Activated CD8-positive, alpha-beta memory T cell treated with anti-CD3 and anti-CD28 coated beads, Interleukin-2, amount 50 U/mL, for 1 hour (primary cell): ENCODE measurements around the gene GNL1.

Experiments used
- DNase-seq: peaks from one replicate; pipeline ENCODE4 v3.0.0-alpha.2; 2020; ENCODE audit errors: extremely low read depth

Gene GNL1, protein sequence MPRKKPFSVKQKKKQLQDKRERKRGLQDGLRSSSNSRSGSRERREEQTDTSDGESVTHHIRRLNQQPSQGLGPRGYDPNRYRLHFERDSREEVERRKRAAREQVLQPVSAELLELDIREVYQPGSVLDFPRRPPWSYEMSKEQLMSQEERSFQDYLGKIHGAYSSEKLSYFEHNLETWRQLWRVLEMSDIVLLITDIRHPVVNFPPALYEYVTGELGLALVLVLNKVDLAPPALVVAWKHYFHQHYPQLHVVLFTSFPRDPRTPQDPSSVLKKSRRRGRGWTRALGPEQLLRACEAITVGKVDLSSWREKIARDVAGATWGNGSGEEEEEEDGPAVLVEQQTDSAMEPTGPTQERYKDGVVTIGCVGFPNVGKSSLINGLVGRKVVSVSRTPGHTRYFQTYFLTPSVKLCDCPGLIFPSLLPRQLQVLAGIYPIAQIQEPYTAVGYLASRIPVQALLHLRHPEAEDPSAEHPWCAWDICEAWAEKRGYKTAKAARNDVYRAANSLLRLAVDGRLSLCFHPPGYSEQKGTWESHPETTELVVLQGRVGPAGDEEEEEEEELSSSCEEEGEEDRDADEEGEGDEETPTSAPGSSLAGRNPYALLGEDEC

DNA sequence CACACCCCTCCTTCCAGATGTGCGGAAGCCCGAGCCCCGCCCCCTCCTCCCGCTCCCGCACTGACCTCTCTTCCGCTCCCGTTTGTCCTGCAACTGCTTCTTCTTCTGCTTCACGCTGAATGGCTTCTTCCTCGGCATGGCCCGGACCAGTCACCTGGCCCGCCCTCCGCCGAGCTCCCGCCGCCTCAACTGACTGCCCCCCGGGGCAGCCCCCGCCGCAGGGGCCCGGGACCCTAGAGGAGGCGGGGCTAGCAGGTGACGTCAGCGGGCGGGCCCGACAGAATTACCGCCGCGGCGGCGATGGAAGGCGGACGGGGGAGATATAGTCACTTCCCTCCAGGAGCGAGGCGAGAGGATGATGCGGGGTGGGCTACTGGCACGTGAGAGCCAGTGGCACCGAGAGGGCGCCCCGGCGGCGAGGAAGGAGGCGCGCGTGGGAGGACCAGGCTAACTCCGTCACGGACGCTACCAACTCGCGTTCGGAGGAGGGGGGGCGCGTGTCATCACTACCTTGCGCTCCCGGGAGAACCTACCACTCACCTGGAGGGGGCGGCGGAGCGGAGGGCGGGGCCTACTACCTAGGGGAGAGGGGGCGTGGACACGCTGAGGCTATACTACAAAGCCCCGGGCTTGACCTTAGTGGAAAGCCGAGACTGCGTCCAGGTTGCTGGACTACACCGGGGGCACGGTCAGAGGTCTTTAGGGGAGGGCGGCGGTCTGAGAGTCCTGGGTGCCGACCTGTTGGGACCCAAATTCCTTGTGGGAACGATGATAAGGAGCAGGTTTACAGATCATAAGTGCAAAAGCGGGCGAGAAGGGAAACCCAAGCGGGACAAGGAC lies at the start of gene GNL1:
Gene GNL1, minus strand, starts transcription at position 424 of the 840 bp plus-strand sequence. Its CDS starts 286 bp downstream, at position 138.
- DNase-seq: peak; percentile 98

DNA sequence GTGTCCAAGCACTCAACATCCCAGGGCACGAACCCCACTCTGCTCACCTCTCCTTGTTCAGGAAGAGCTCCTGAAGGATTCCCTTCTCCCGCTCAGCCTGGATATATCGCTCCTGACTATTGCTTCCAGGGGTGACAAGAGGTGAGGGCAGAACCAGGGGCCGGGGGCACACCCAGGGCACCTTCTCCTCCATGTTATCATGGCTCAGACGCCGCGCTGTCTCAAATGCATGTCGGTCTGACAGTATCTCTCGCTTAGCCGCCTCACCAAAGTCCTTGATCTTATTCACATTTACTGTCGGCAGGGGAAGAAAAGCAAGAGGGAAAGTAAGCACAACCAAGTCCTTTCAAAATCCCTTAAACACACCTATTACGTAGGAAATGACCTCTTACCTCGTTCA lies 47.7 kb upstream of the GNL1 start:
- no peak for DNase-seq

DNA sequence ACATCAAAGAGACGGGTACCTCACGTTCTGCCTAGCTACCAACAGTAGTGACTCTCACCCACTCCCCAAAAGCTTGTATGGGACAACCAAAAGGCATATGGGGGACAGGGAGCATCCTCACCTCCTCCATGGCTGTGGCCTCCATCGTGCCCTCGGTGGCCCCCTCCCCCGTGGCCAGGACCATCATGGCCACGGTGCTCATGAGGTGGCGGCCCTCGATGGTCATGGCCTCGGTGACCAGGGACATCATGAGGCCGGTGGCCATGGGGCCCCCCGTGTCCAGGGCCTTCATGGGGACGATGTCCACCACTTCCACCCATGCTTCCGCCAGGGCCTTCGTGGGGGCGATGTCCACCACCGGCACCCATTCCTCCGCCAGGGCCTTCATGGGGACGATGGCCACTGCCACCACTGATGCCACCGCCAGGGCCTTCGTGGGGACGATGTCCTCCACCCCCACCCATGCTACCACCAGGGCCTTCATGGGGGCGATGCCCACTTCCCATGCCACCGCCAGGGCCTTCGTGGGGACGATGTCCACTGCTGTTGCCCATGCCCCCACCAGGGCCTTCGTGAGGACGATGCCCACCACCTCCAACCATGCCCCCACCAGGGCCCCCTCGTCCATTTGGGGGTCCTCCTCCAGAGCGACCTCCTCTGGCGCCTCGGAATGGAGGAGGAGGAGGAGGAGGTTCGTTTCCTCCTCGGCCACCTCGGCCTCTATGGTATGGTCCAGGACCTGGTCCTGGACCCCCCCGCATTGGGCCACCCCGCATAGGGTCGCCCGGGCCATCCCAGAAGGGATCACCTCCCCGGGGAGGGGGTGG lies 45.7 kb upstream of the GNL1 start:
- DNase-seq: no peak

DNA sequence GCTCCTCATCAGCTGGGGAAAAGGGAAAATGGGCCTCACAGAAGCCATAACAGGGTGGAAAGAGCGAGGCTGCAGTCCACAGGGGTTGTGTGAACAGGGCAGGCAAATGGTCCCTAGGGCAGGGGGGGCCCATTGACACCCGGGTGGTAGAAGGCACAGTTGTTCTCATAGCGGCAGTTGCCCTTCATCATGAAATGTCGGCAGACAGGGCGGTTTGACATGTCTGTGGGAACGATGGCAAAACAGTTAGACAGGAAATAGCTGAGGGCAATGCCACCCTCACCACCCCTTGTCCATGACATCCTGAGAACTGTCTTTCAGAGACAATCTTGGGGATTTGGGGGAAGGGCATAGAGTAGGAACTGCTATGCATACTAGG lies 45.1 kb upstream of the GNL1 start:
- no peak for DNase-seq

DNA sequence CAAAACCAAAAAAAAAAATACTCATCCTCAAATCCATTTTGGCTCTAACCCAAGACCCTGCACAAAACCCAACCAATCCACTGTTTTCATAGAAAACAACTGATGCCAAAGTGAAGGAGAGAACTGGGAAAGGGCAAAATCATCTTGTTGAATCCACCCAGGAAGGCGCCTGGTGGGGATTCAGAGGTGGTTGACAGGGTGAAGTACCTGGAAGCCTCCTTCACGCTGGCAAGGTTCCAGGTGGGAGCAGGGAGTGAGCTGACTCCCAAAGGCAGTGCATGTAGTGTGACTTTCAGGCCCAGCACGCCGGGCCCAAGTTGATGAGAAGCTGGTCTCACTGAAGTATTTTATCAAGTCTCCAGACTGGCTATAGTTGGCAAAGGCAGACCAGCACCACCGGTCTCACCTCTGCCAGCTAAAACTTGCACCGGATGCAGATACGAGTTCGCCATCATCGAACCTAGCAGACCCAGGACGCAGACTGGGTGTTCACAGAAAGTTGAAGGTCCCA lies 44.2 kb upstream of the GNL1 start:
- no peak for DNase-seq

DNA sequence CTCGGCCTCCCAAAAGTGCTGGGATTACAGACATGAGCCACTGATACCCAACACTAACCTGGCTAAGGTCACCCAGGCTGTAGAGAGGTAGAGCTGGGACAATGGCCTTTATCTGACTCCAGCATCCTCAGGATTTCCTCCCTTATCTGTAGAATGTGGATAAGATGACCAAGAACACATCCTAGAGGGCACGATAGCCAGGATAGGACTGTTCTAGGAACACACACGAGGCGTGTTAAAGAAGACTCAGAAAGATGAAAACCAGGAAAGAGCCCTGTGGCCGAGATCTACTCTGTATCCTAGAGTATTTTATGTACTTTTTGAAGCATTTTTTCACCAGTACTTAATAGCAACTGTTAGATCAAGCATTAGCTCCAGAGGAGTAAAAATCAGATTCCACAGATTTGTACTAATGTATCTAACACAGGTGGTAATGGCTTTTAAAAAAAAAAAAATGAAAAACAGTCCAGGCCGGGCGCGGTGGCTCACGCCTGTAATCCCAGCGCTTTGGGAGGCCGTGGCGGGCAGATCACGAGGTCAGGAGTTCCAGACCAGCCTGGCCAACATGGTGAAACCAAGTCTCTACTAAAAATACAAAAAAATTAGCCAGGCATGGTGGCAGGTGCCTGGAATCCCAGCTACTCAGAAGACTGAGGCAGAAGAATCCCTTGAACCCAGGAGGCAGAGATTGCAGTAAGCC lies 43.5 kb upstream of the GNL1 start:
- DNase-seq: no peak

DNA sequence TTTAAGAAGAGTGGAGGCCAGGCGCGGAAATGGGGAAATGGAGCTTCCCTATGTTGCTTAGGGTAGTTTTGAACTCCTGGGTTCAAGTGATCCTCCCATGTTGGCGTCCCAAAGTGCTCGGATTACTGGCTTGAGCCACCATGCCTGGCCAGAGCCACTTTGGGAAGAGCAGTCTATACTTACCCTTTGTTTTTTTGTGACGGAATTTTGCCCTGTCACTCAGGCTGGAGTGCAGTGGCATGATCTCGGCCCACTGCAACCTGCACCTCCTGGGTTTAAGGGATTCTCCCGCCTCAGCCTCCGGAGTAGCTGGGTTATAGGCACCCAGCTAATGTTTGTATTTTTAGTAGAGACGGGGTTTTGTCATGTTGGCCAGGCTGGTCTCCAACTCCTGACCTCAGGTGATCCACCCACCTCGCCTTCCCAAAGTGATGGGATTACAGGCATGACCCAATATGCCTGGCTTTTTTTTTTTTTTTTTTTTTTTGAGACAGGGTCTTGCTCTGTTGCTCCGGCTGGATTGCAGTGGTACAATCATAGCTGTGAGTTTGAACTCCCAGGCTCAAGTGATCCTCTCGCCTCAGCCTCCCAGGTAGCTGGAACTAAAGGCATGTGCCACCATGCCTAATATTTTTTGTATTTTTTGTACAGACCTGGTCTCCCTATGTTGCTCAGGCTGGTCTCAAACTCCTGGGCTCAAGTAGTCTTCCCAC lies 42.8 kb upstream of the GNL1 start:
- no peak for DNase-seq

DNA sequence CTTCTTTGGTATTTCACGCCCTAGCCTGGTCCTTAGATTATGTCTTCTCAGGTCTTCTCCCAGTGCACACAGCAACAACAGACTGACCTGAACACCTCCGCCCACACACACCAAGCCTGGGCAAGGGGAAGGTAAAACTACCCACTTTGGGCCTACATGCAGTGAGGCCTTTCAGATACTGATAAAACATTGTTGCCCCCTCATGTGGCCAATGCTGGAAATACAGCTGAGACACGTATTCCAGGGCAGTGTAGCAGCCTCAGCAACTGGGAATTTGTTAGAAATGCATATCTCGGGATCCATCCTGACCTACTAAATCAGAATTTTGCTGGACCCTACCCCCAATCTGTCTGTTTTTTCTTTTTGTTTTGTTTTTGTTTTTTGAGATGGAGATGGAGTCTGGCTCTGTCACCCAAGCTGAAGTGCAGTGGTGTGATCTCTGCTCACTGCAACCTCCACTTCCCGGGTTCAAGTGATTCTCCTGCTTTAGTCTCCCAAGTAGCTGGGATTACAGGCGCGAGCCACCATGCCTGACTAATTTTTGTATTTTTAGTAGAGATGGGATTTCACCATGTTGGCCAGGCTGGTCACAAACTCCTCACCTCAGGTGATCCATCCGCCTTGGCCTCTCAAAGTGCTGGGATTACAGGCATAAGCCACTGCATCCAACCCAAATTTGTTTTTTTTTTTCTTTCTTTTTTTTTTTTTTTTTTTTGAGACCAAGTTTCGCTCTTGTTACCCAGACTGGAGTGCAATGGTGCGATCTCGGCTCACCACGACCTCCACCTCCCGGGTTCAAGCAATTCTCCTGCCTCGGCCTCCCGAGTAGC lies 41.2 kb upstream of the GNL1 start:
- peak; percentile 43 for DNase-seq

DNA sequence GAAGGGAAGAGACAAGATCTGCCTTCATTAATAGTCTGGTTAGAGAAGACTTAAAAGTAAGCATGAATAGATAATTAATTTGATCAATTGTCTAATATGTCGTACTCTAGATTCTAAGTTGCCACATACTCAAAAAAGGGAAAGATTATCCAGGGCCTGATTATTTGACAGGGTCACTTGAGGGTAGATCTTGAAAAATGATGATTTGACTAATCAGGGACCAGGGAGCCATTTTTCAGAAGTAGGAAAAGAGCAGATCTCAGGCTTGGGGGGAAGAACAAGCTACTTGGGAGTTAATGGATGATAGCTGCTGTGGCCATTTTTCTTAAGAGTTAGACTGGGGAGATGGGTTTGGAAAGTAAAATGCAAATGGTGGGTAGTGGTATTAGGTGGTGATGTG lies 36.0 kb upstream of the GNL1 start:
- no peak for DNase-seq

DNA sequence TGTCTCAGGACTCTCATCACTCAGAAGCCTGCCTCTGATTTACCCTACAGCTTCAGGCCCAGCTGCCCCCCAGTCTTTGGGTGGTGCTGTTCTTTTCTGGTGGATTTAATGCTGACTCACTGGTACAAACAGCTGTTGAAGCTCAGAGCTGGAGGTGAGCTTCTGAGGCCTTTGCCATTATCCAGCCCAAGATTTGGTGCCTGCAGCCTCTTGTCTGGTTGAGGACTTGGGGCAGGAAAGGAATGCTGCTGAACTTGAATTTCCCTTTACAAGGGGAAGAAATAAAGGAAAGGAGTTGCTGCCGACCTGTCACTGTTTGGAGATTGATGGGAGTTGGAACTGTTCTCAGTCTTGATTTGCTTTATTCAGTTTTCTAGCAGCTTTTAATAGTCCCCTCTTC lies 34.7 kb upstream of the GNL1 start:
- DNase-seq: no peak

DNA sequence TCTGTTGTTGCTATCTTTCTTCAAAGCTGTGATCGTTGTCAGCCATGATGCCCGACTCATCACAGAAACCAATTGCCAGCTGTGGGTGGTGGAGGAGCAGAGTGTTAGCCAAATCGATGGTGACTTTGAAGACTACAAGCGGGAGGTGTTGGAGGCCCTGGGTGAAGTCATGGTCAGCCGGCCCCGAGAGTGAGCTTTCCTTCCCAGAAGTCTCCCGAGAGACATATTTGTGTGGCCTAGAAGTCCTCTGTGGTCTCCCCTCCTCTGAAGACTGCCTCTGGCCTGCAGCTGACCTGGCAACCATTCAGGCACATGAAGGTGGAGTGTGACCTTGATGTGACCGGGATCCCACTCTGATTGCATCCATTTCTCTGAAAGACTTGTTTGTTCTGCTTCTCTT lies 34.2 kb upstream of the GNL1 start:
- DNase-seq: no peak

DNA sequence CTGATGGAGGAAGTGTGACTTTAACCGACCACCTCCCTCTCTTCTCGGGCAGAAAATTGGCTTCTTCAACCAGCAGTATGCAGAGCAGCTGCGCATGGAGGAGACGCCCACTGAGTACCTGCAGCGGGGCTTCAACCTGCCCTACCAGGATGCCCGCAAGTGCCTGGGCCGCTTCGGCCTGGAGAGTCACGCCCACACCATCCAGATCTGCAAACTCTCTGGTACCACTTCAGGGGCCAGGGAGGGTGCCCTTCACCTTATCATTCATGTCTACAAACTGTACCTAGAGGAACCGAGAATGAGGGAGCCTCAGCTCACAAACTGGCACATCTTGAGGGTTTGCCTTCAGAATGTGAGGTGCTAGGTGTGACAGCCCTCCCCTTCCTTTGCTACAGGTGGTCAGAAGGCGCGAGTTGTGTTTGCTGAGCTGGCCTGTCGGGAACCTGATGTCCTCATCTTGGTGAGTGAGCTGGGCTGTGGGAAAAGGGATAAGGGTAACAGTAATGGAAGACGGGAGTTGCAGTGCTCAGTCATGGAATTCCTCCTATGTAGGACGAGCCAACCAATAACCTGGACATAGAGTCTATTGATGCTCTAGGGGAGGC lies 33.6 kb upstream of the GNL1 start:
- DNase-seq: no peak

DNA sequence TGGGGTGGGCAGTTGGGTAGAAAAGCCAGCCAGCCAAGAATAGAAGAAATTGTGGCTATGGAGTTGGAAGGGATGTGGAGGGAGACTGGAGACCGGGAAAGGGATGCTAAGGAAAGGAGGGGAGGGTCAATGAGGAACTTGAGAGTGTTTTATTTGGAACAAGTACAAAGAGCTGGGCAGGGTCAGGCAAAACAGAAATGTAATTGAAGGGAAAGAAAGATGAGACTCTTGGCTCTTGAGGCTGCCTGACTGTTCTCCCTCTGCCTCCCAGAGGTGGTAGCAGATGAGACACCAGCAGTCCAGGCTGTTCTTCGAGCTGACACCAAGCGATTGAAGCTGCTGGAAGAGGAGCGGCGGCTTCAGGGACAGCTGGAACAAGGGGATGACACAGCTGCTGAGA lies 27.6 kb upstream of the GNL1 start:
- DNase-seq: no peak

DNA sequence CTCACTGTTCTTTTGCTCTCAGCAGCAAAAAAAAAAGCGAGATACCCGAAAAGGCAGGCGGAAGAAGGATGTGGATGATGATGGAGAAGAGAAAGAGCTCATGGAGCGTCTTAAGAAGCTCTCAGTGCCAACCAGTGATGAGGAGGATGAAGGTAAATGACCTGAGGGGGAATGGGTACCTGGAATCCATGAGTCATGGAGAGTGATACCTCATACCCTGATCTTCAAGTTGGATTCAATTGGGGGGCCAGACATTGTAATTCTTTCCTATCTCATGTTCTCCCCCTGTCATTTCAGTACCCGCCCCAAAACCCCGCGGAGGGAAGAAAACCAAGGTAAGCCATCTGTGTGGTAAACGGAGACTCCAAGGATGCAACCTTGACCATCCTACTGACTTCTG lies 21.8 kb upstream of the GNL1 start:
- no peak for DNase-seq

DNA sequence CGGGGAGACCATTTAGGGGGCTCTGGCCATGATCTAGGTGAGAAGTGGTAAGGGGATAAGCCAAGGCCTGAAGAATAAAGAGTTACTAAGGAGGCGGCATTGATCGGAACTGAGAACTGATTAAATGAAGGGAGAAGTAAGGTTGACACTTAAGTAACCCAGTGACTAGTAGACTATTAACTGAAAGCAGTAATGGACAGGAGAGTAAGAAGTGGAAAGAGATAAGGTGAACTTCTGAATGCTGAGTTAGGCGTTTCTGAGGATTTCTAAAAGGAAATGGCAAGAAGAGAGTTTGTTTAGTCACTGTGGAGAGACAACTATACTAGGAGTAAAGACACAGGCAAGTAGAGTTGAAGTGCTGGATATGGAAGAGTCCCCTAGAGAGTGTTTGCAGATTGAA lies 16.8 kb upstream of the GNL1 start:
- no peak for DNase-seq

DNA sequence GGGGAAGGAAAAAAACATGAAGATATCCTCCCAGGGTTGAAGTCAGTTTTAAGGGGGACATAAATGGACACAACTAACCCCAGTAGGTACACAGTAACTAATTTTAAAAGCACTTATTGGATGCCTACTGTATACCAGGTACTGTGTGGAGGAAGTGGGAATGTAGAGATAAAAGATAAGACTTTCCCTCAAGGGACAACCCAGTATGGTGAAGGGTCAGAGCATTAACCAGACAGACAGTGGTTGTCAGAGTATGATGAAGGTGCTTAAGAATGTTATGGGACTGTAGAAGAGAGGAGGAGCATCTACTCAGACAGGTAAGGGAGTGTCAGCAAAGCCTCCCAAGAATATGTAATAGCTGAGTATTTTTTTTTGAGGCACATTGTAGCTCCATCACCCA lies 15.9 kb upstream of the GNL1 start:
- no peak for DNase-seq

DNA sequence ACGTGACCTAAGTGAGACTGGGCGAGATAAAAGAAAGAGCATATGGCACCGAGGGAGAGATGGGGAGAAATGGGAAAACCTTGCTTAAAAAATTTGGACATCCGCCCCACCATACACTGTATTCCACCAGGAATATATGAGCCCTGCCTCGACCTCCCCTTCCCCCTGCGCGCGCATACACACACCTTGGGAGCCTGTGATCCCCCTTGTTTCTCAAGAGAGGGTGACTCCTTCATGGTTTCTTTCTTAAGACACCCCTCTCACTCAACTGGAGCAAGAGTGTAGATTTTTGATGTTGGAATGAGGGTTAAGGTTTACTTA lies 15.4 kb upstream of the GNL1 start:
- DNase-seq: no peak

DNA sequence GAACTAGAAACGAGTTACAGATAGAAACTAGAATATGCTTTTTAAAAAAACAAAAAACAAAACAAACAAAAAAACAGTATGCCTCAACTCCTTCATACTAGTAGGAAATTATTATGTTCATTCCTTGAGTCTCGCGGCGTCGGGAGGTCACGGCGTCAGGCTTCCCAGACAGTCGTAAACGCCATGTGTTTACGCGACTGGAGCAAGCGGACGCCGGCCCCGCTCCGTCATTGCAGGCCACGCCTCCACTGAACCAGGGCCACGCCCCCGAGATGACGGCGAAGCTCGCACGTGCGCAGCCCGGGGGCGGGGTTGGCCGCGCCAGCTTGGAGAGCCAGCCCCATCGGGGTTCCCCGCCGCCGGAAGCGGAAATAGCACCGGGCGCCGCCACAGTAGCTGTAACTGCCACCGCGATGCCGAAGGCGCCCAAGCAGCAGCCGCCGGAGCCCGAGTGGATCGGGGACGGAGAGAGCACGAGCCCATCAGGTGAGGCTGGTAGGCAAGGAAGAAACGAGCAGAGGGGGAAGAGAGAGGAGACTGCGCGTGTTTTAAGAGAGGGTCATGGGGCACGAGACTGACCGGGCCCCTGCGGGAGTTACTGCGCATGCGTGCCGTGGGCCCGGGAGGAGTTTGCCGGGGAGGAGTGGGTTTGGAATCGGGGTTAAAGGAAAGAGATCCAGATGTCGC lies 14.9 kb upstream of the GNL1 start, which contains the start of gene ABCF1:
Gene ABCF1, plus strand, starts transcription at position 368 of the 687 bp plus-strand sequence. Its CDS starts 46 bp downstream, at position 414.
- peak; percentile 92 for DNase-seq

DNA sequence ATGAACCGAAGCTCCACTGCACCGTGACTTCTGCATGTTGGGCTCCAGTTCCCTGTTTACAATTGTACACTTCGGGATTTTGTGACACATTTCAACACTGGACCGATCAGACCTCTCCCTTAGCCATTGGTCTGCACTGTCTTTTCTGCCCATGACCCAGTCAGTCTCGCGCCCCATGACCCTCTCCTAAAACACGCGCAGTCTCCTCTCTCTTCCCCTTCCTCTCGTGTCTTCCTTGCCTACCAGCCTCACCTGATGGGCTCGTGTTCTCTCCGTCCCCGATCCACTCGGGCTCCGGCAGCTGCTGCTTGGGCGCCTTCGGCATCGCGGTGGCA lies 14.4 kb upstream of the GNL1 start:
- DNase-seq: no peak
